HEK293T (cell line): ENCODE data around the gene PCGF3.

Experiments used
- SP1 ChIP-seq: fragments of 450-650 bp; IDR thresholded peaks from 2 replicates; pipeline ENCODE4 v1.6.1; 2017
- TARDBP ChIP-seq: fragments of 450-650 bp; IDR thresholded peaks from 2 replicates; pipeline ENCODE4 v1.6.1; 2016

- TF ChIP-seq SP1: no peak
- no peak for TF ChIP-seq TARDBP
These were observed 16.6 kb downstream of the PCGF3 start for GRCh38 chr4:722169-722725.
